Measurements from ENCODE around the gene SETD7. TPM values are rescaled to one million over a fixed set of nuclear protein-coding genes. Genes with fewer than 3 reads are reported as not detected.
"Not testable (repeated sequence)": the region's sequence is repeated elsewhere in the genome, so short reads cannot be mapped to it uniquely, and the experiment has no call there.

Gene SETD7
- total and polyA plus RNA-seq, 4 donors = 30.3 to 82.4 (median 58.8) TPM

DNA sequence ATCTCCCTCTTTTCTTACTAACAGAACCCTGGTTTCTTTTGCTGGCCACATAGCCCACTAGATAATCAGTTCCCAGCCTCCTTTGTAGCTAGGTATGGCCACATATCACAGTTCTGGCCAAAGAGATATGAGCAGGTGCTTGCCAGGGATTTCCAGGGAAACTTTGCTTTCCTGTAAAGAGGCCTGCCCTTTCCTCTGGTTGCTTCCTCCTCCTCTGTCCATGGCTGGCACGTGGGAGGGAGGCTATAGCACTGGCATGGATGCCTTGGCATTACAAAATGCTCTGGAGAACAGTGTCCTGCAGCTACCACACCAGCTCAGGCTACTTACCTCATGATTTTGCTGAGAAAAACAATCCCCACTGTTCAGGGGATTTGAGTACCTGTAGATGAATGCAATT lies 74.6 kb downstream of the SETD7 start:
- Histone ChIP-seq H3K4me1 (ENCODE audit: control insufficient read depth in 1 of 2, insufficient read depth in 2 of 2, low read length in 2 of 2) (peaks cover 0 to 5% of the 10 kb centered on the region in 2 donors), H3K27ac (ENCODE audit: low read depth in 1 of 2, low read length in 2 of 2) (no peak overlapping the region), H3K36me3 (ENCODE audit: control insufficient read depth in 1 of 2, insufficient read depth in 2 of 2, low read length in 1 of 2) (no peaks in the 10 kb centered on the region), H3K27me3 (ENCODE audit: control insufficient read depth in 1 of 2, insufficient read depth in 2 of 2, low read length in 1 of 2) (no peaks in the 10 kb centered on the region), H3K4me3 (ENCODE audit: low read length in 2 of 2) (no peak overlapping the region), H3K9me3 (ENCODE audit: control insufficient read depth, low read length) (no peaks in the 10 kb centered on the region)
- 15 to 66% methylated on average over 1 of the region's 1 CpG for WGBS, 2 donors
- ATAC-seq (ENCODE audit: low FRiP score) = no peak
- intact Hi-C loops (cut with DNase I) = no loop called here
- DNase-seq = no peak

DNA sequence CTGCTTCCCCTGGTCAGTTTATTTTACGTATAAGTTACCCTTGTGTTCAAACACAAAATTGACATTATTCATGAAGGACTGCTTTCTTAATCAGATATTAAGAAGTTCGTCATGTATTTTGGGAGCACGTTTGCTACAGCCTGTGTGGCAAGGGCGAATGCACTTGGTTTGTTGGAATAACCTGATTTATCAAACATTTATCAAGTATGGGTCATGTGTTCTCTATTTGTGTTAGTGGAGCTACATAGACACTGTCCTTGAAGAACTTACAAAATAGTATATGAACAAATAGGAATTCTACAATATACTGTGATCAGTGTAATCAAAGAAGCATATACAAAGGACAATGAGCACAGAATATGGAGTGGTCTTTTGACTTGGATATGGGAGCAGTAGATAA lies 79.7 kb downstream of the SETD7 start:
- 88 to 93% methylated on average over 4 of the region's 4 CpGs for WGBS, 2 donors
- H3K27me3 ChIP-seq (ENCODE audit: control insufficient read depth in 1 of 2, insufficient read depth in 2 of 2, low read length in 1 of 2) = no peaks in the 10 kb centered on the region
- peaks cover 3% of the 10 kb centered on the region in 2 donors for H3K36me3 ChIP-seq (ENCODE audit: control insufficient read depth in 1 of 2, insufficient read depth in 2 of 2, low read length in 1 of 2)
- intact Hi-C loops (cut with DNase I) = loop anchor here in 1 of 2 donors (2.0 kb wide), 1 partner anchor 16 kb away; no protein-coding TSS in a partner anchor
- peaks cover 0 to 7% of the 10 kb centered on the region in 2 donors for H3K4me1 ChIP-seq (ENCODE audit: control insufficient read depth in 1 of 2, insufficient read depth in 2 of 2, low read length in 2 of 2)
- no peaks in the 10 kb centered on the region for H3K9me3 ChIP-seq (ENCODE audit: control insufficient read depth, low read length)
- ATAC-seq (ENCODE audit: low FRiP score) (no peak), DNase-seq (no peak)
- H3K4me3 ChIP-seq (ENCODE audit: low read length in 2 of 2) = no peak overlapping the region
- no peak overlapping the region for H3K27ac ChIP-seq (ENCODE audit: low read depth in 1 of 2, low read length in 2 of 2)

GRCh38 chr4:139472852-139473251 lies 83.2 kb downstream of the SETD7 start:
- H3K36me3 ChIP-seq (ENCODE audit: control insufficient read depth in 1 of 2, insufficient read depth in 2 of 2, low read length in 1 of 2) = peaks cover 3% of the 10 kb centered on the region in 2 donors
- H3K27ac ChIP-seq (ENCODE audit: low read depth in 1 of 2, low read length in 2 of 2) = no peak overlapping the region
- no peaks in the 10 kb centered on the region for H3K9me3 ChIP-seq (ENCODE audit: control insufficient read depth, low read length)
- H3K27me3 ChIP-seq (ENCODE audit: control insufficient read depth in 1 of 2, insufficient read depth in 2 of 2, low read length in 1 of 2) = no peaks in the 10 kb centered on the region
- no peak overlapping the region for H3K4me3 ChIP-seq (ENCODE audit: low read length in 2 of 2)
- intact Hi-C loops (cut with DNase I) = no loop called here
- peaks cover 0 to 7% of the 10 kb centered on the region in 2 donors for H3K4me1 ChIP-seq (ENCODE audit: control insufficient read depth in 1 of 2, insufficient read depth in 2 of 2, low read length in 2 of 2)
- WGBS, 2 donors = 69 to 71% methylated on average over 3 of the region's 3 CpGs
- no peak for DNase-seq
- ATAC-seq (ENCODE audit: low FRiP score) = no peak

GRCh38 chr4:139470997-139471665 lies 84.9 kb downstream of the SETD7 start:
- intact Hi-C loops (cut with DNase I) = no loop called here
- H3K27ac ChIP-seq (ENCODE audit: low read depth in 1 of 2, low read length in 2 of 2) = no peak overlapping the region
- H3K36me3 ChIP-seq (ENCODE audit: control insufficient read depth in 1 of 2, insufficient read depth in 2 of 2, low read length in 1 of 2) = peaks cover 3% of the 10 kb centered on the region in 2 donors
- ATAC-seq (ENCODE audit: low FRiP score) (no peak), DNase-seq (no peak)
- H3K4me1 ChIP-seq (ENCODE audit: control insufficient read depth in 1 of 2, insufficient read depth in 2 of 2, low read length in 2 of 2) = peaks cover 0 to under 1% of the 10 kb centered on the region in 2 donors
- no peaks in the 10 kb centered on the region for H3K27me3 ChIP-seq (ENCODE audit: control insufficient read depth in 1 of 2, insufficient read depth in 2 of 2, low read length in 1 of 2)
- H3K4me3 ChIP-seq (ENCODE audit: low read length in 2 of 2) = no peak overlapping the region
- WGBS, 2 donors = 92% methylated on average over 6 of the region's 6 CpGs
- H3K9me3 ChIP-seq (ENCODE audit: control insufficient read depth, low read length) = no peaks in the 10 kb centered on the region

DNA sequence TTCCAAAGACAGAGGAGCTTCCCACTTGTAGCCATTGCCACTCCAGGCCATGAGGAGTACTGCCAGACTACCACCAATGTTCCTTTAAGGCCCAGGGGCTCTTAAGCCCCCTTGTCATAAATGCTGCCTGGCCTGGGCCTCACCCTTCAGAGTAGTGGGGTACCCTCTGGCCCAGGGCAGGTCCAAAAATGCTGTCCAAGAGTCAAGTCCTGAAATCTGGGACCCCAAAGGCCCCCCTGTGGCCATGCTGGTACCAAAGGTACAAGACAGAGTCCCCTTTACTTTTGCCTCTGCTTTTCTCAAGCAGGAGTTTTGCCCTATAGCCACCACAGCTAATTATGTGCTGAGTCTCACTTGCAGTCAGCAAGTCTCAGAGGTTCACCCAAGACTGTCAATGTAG lies 85.7 kb downstream of the SETD7 start:
- H3K27ac ChIP-seq (ENCODE audit: low read depth in 1 of 2, low read length in 2 of 2) = no peak overlapping the region
- H3K36me3 ChIP-seq (ENCODE audit: control insufficient read depth in 1 of 2, insufficient read depth in 2 of 2, low read length in 1 of 2) = peaks cover 3% of the 10 kb centered on the region in 2 donors
- intact Hi-C loops (cut with DNase I) = no loop called here
- no peaks in the 10 kb centered on the region for H3K4me1 ChIP-seq (ENCODE audit: control insufficient read depth in 1 of 2, insufficient read depth in 2 of 2, low read length in 2 of 2)
- no peak for ATAC-seq (ENCODE audit: low FRiP score)
- H3K4me3 ChIP-seq (ENCODE audit: low read length in 2 of 2) = no peak overlapping the region
- no peak for DNase-seq
- H3K9me3 ChIP-seq (ENCODE audit: control insufficient read depth, low read length) = no peaks in the 10 kb centered on the region
- no peaks in the 10 kb centered on the region for H3K27me3 ChIP-seq (ENCODE audit: control insufficient read depth in 1 of 2, insufficient read depth in 2 of 2, low read length in 1 of 2)

DNA sequence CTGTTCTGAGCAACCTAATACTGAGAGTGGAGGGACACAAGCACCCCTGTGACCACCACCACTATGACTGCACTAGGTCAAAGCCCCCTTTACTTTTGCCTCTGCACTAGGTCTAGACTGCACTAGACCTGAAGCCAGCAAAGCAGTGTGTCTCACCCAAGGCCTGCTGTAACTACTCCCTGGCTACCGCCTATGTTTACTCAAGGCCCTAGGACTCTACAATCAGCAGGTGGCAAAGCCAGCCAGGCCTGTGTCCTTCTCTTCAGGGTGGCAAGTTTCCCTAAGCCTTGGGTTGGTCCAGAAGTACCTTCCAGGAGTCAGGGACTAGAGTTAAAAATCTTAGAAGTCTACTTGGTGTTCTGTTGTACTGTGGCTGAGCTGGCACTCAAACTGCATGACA lies 86.2 kb downstream of the SETD7 start:
- no peak for DNase-seq
- Histone ChIP-seq H3K27me3 (ENCODE audit: control insufficient read depth in 1 of 2, insufficient read depth in 2 of 2, low read length in 1 of 2) (no peaks in the 10 kb centered on the region), H3K27ac (ENCODE audit: low read depth in 1 of 2, low read length in 2 of 2) (no peak overlapping the region), H3K4me3 (ENCODE audit: low read length in 2 of 2) (no peak overlapping the region), H3K9me3 (ENCODE audit: control insufficient read depth, low read length) (no peaks in the 10 kb centered on the region), H3K4me1 (ENCODE audit: control insufficient read depth in 1 of 2, insufficient read depth in 2 of 2, low read length in 2 of 2) (no peaks in the 10 kb centered on the region), H3K36me3 (ENCODE audit: control insufficient read depth in 1 of 2, insufficient read depth in 2 of 2, low read length in 1 of 2) (peaks cover 3% of the 10 kb centered on the region in 2 donors)
- no peak for ATAC-seq (ENCODE audit: low FRiP score)
- WGBS, 2 donors = 90 to 91% methylated on average over 1 of the region's 1 CpG
- intact Hi-C loops (cut with DNase I) = no loop called here

GRCh38 chr4:139469216-139469615 lies 86.8 kb downstream of the SETD7 start:
- Histone ChIP-seq H3K27ac (ENCODE audit: low read depth in 1 of 2, low read length in 2 of 2) (no peak overlapping the region), H3K4me1 (ENCODE audit: control insufficient read depth in 1 of 2, insufficient read depth in 2 of 2, low read length in 2 of 2) (no peaks in the 10 kb centered on the region), H3K9me3 (ENCODE audit: control insufficient read depth, low read length) (no peaks in the 10 kb centered on the region), H3K36me3 (ENCODE audit: control insufficient read depth in 1 of 2, insufficient read depth in 2 of 2, low read length in 1 of 2) (peaks cover 3% of the 10 kb centered on the region in 2 donors), H3K4me3 (ENCODE audit: low read length in 2 of 2) (no peak overlapping the region), H3K27me3 (ENCODE audit: control insufficient read depth in 1 of 2, insufficient read depth in 2 of 2, low read length in 1 of 2) (no peaks in the 10 kb centered on the region)
- 54 to 61% methylated on average over 2 of the region's 2 CpGs for WGBS, 2 donors
- ATAC-seq (ENCODE audit: low FRiP score) = no peak
- no peak for DNase-seq
- intact Hi-C loops (cut with DNase I) = no loop called here

DNA sequence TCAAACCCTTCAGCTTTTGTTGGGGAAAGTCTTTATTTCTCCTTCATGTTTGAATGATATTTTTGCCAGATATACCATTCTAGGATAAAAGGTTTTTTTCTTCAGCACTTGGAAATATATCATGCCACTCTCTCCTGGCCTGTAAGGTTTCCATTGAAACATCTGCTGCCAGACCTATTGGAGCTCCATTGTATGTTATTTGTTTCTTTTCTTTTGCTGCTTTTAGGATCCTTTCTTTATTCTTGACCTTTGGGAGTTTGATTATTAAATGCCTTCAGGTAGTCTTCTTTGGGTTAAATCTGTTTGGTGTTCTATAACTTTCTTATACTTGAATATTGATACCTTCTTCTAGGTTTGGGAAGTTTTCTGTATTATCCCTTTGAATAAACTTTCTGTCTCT lies 87.3 kb downstream of the SETD7 start:
- DNase-seq; ATAC-seq (ENCODE audit: low FRiP score); H3K27me3 ChIP-seq (ENCODE audit: control insufficient read depth in 1 of 2, insufficient read depth in 2 of 2, low read length in 1 of 2); H3K4me1 ChIP-seq (ENCODE audit: control insufficient read depth in 1 of 2, insufficient read depth in 2 of 2, low read length in 2 of 2); H3K4me3 ChIP-seq (ENCODE audit: low read length in 2 of 2); H3K27ac ChIP-seq (ENCODE audit: low read depth in 1 of 2, low read length in 2 of 2); H3K9me3 ChIP-seq (ENCODE audit: control insufficient read depth, low read length); intact Hi-C loops (cut with DNase I); H3K36me3 ChIP-seq (ENCODE audit: control insufficient read depth in 1 of 2, insufficient read depth in 2 of 2, low read length in 1 of 2): not testable (repeated sequence)

GRCh38 chr4:139465922-139466321 lies 90.1 kb downstream of the SETD7 start:
- ATAC-seq (ENCODE audit: low FRiP score) (no peak), DNase-seq (no peak)
- Histone ChIP-seq H3K9me3 (ENCODE audit: control insufficient read depth, low read length) (no peaks in the 10 kb centered on the region), H3K4me1 (ENCODE audit: control insufficient read depth in 1 of 2, insufficient read depth in 2 of 2, low read length in 2 of 2) (peaks cover 0 to 2% of the 10 kb centered on the region in 2 donors), H3K27me3 (ENCODE audit: control insufficient read depth in 1 of 2, insufficient read depth in 2 of 2, low read length in 1 of 2) (no peaks in the 10 kb centered on the region), H3K27ac (ENCODE audit: low read depth in 1 of 2, low read length in 2 of 2) (no peak overlapping the region), H3K36me3 (ENCODE audit: control insufficient read depth in 1 of 2, insufficient read depth in 2 of 2, low read length in 1 of 2) (no peaks in the 10 kb centered on the region), H3K4me3 (ENCODE audit: low read length in 2 of 2) (no peak overlapping the region)
- intact Hi-C loops (cut with DNase I) = no loop called here
- 65 to 68% methylated on average over 4 of the region's 4 CpGs for WGBS, 2 donors

Measured in aorta (tissue), 5 donors.